HG02840 (cell line): Measurements from ENCODE around the gene SINHCAF.

Experiments used
- ATAC-seq: cut with Tn5 transposase; IDR thresholded peaks from one replicate; pipeline ENCODE4 v1.9.1; 2021; ENCODE audit warnings: mild to moderate bottlenecking, moderate library complexity, moderate number of reproducible peaks; ENCODE audit not compliant: unreplicated experiment, low FRiP score

SINHCAF gene

GRCh38 chr12:31311634-31312258 lies 14.2 kb downstream of the SINHCAF start:
- ATAC-seq: no peak

- ATAC-seq: no peak
These were observed 15.5 kb downstream of the SINHCAF start for GRCh38 chr12:31310488-31310887.

GRCh38 chr12:31309279-31309678 lies 16.7 kb downstream of the SINHCAF start:
- ATAC-seq: no peak

GRCh38 chr12:31308116-31308515 lies 17.8 kb downstream of the SINHCAF start:
- ATAC-seq: no peak

- ATAC-seq: no peak
These were observed 19.1 kb downstream of the SINHCAF start for GRCh38 chr12:31306866-31307265.

- ATAC-seq: no peak
These were observed 22.5 kb downstream of the SINHCAF start for GRCh38 chr12:31303466-31303865.

GRCh38 chr12:31301311-31301710 lies 24.6 kb downstream of the SINHCAF start:
- no peak for ATAC-seq

GRCh38 chr12:31300783-31301182 lies 25.2 kb downstream of the SINHCAF start:
- no peak for ATAC-seq

GRCh38 chr12:31300341-31300740 lies 25.6 kb downstream of the SINHCAF start:
- no peak for ATAC-seq

- ATAC-seq: no peak
These were observed 27.0 kb downstream of the SINHCAF start for GRCh38 chr12:31298922-31299321.

GRCh38 chr12:31298515-31298910 lies 27.4 kb downstream of the SINHCAF start:
- ATAC-seq: no peak

- no peak for ATAC-seq
These were observed 28.1 kb downstream of the SINHCAF start for GRCh38 chr12:31297572-31298514.

- ATAC-seq: no peak
These were observed 36.5 kb downstream of the SINHCAF start for GRCh38 chr12:31289441-31289840.

- ATAC-seq: no peak
These were observed 37.6 kb downstream of the SINHCAF start for GRCh38 chr12:31288381-31288780.

GRCh38 chr12:31280183-31280582 lies 45.8 kb downstream of the SINHCAF start:
- ATAC-seq: no peak

GRCh38 chr12:31279390-31279924 lies 46.5 kb downstream of the SINHCAF start:
- no peak for ATAC-seq

- no peak for ATAC-seq
These were observed 47.1 kb downstream of the SINHCAF start for GRCh38 chr12:31278832-31279231.

GRCh38 chr12:31278424-31278823 lies 47.5 kb downstream of the SINHCAF start:
- no peak for ATAC-seq

- ATAC-seq: no peak
These were observed 48.9 kb downstream of the SINHCAF start for GRCh38 chr12:31277081-31277480.

GRCh38 chr12:31275491-31275890 lies 50.5 kb downstream of the SINHCAF start:
- no peak for ATAC-seq

- ATAC-seq: no peak
These were observed 51.2 kb downstream of the SINHCAF start for GRCh38 chr12:31274520-31275300.
